ENCODE results near the gene SH2D7.

The SH2D7 gene

DNA sequence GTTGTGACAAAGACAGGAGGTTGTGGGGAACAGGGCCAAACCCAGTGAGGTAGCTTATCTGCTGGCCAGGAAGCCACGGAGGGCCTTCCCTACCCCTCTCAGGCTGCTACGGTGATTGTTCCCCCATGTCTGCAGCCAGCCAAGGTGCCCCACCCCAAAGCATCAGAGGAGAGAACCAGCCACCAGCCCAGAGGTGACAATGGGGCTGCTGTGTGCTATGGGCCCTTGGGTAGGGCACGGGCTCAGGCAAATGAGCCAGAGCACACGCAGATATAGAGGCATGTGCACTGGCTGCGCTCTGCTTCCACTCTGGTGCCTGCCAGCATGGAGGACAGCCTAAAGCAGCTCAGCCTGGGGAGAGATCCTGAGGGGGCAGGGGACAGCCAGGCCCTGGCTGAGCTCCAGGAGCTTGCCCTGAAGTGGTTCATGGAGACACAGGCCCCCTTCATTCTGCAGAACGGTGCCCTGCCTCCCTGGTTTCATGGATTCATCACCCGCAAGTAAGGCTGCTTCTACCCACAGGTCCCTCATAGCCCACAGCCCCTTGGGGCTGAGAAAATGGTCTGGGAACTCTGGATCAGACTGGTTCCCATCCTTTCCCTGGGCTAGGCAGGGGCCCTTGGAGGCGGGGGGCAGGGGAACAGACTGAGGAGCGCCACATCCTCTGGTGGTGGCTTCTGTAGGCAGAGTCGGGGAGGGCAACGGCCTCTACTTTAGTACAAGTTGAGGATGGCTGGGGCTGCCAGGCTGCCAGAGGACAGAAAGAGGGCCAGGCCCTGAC lies at the start of gene SH2D7:
SH2D7 (plus strand) TSS at position 301 of the 781 bp plus-strand sequence; CDS start at position 325, 24 bp downstream.
- no peak for DNase-seq (ENCODE audit: low read depth)

DNA sequence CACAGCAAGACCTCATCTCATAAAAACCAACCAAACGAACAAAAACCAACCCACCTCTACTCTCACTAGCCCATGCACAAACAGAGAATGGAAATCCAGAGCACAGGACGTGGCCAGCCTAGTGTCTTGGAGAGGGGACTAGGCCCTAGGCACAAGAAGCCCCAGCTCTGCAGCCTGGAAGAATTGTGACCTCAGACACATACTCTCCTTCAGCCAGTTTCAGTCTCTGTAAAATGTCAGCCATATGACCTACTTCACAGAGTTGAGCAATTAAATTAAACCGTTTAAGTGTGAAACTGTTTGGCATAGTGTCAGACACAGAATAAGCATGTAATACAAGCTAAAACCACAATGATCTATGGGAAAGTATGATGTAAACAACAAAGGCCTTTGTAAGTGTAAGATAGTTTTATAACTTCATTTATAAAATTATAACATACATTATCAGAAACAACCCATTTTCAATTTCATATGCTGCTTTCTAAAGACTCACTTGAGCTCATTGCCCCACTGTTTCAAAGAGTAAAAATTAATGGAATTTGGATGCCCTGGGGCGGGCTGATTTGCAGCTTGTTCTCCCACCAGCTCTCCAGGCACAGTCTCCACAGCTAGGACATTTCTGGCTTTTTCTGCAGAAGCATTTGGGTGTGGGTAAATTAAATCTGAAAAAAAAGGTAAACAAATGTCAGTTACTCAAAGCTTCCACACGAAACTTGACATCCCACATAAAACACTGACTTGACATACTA lies 47.8 kb upstream of the SH2D7 start:
- DNase-seq (ENCODE audit: low read depth), result no peak

DNA sequence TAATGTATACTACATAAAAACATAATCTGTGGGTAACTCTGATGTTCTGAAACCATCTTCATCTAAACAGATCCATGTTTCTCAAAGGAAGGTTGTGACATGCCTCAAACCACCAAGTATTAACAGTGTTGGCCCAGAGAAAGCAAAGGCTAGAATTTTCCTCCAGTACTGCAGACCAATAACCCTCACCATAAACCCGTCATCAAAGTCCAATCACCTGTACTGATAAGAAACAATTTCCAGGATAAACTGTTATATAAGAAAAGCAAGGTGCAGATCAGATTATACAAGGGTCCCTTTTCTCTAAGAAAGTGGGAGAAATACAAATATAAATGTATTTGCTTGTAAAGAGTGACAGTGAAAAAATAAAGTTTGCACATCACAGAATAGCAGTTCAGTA lies 47.2 kb upstream of the SH2D7 start:
- DNase-seq (ENCODE audit: low read depth), result no peak

DNA sequence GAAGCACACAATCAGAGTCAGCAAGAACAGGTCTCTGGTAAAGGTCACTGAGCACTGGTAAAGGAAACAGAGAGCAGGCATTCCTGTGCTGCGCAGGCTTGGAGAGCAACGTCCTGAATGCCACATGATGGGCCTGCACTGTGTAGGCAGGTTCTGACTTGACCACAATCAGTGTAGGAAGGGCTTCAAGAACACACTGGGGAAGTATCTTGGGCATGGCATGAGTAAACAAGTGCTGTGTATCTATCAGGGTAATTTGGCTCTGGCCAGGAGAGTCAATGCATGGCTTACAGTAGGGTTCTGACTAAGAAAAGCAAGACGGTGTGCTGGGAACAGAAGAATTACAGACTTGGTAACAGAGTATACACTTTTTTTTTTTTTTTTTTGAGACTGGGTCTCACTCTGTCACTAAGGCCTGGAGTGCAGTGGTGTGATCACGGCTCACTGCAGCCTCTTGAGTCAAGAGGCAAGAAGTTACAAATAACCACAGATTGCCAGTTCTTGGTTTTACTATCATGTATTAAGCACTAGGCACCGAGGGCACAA lies 45.5 kb upstream of the SH2D7 start:
- no peak for DNase-seq (ENCODE audit: low read depth)

DNA sequence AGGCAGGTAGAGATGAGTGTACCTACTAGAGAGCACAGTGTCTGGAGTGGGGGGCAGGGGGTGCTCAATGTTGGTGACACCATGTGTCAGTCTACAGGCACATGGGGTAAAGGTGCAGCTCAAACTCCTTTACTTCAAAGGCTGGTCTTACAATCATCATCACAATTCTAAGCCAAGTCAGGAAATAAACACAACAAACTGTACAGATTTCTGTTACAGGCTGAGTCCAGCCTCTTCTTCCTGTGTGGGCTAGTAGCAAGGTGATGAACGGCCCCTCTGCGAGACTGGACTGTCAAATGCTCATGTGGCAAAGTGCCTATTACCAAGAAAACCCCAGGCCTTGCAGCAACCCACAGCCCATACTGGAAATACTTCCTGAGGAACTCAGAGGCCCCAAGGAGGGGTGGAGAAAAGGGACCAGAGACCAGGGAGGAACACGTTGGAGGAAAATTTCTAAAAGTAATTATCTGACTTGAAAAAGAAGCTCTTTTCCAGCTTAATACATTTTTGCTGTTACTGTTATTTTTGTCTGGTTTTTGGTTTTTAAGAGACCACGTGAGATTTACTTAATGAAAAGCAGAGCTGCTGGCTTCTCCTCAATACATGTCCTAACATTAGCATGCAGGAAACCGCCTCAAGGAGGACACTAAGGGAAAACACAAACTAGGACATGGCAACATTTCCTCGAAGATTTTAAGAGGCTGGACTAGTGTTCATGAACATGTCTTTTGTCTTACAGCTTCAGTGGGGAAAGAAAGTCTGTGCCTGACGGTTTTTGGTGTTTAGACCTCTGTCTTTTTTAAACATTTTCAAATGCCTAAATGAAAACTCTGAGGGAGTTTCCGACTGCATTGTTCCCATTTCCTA lies 44.4 kb upstream of the SH2D7 start:
- no peak for DNase-seq (ENCODE audit: low read depth)

DNA sequence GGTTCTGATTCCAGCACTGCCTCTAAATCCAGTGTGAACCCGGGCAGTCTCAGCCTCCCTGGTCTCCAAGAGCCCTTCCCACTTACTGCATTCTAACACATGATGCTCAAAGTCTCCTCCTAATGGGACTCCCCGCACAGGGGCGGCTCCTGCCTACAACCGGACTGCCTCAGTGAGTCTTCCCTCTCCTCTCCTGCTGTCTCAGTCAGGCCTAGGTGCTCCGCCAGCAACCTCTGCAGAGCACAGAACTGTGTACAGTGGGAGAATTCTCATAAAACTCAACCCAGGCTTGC lies 43.8 kb upstream of the SH2D7 start:
- DNase-seq (ENCODE audit: low read depth), result no peak

DNA sequence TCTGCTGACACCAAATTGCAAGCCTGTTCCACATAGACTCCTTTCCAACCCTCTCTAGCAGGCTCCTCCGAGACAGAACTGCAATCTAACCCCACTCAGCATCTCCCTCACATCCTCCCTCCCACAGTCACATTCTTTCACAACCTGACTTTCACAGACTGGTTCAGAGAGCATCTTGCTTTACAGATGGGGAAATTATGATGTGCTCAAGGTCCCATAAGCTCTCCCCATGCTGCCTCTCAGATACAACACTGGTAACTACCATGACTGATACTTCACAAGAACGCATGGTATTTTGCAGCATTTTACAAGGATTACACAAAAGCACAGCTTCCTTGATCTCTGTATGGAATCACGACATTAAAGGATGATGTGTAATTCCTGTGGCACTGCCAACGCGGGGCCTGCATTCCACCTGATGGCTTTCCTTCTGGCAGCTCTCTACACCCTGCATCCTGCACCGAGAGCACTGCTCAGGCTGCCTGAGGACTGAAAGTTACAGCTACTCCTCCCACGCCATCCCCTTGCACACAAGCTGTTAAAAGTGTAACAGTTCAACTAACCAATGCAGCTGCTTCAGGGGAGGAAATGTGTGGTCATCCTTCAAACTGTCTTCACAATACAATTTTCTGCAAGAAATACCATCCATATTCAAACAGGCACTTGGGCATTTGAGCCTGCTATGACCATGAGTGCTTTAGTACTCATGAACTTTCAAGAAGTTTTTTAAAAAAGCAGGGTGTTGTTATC lies 42.5 kb upstream of the SH2D7 start:
- DNase-seq (ENCODE audit: low read depth), result peak; percentile 88

DNA sequence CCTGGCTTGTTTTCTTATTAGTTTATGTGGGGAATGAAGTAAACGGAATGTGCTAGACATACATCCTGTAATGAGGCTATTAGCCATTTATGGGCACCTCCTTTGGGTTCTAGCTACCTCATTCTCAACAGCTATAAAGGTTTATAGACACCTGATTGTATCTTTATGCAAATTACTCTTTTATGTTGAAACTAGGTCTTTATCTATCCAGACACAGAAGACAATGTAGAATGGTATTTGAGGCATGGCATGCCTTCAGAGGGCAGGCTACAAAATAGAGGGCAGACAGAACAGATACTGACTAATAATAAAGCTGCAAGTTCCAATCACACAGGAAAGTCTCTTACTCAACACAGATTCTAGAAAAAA lies 41.9 kb upstream of the SH2D7 start:
- no peak for DNase-seq (ENCODE audit: low read depth)

DNA sequence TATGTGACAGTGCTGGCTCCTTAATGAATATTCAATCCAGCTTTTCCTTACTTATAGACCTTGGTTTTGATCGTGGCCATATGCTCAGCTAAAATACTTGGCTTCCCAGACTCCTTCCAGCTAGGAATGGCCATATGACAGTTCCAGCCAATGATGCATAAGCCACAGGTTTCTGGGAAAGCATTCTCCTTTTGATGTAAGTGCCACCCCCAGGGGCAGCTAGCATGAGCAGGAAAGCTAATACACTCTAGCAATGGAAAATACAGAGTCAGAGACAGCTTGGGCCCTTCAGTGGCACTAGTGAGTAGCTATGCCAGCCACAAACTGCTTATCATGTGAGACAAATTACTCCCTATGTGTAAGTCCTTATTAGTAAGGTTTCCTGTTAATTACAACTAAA lies 41.5 kb upstream of the SH2D7 start:
- DNase-seq (ENCODE audit: low read depth), result no peak

DNA sequence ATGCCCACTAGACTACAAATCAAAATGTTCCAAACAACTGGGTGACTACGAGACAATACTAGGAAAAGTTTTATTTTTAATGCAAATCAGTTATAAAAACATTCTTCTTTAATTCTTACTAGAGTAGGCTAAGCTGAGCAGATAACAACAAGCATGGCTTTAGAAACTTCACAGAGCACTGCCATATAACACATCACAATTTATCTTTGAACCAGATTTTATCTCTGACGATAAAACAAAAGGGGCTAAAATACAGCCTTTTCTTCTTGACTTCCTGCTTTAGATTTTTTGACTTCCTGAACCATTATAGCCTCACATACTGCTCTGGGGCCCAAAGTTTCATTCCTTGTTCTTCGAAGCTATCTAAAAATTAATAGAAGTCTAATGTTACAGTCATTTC lies 40.8 kb upstream of the SH2D7 start:
- DNase-seq (ENCODE audit: low read depth), result no peak

DNA sequence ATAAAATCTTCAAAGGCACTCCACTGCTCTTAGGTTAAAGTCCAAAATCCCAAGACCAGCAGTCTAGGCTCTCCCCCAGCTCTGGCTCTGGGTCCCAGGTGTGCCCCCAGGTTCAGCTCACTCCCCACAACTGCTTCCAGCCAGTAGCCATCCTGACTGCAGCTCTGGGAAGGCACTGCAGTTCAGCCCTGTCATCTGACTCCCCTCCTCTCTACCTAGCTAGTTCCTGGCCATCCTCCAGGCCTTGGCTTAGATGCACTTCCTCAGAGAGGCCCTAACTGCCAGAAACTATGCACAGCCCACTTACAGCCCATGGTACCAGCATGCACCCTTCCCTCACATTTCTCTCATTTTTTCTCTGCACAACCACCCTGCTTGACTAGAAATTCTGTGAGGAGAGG lies 40.4 kb upstream of the SH2D7 start:
- no peak for DNase-seq (ENCODE audit: low read depth)

DNA sequence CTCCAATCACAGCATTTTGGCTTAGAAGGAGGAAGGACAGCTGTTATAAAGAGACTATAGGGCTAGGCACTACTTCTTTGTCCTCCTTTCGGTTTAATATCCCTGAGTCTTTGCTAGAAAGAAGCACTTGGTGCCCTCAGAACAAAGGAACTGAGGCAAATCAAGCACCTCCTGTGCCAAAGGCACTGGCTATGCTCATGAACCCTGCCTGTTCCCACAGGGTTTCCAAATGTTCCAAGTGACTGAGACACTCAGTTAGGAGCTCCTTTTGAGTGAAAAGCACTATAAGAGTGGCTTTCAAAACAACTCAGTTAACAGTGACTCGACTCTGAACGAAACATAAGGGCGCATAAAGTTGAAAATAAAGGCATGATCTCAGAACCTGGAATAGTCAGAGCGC lies 39.8 kb upstream of the SH2D7 start:
- DNase-seq (ENCODE audit: low read depth), result no peak

DNA sequence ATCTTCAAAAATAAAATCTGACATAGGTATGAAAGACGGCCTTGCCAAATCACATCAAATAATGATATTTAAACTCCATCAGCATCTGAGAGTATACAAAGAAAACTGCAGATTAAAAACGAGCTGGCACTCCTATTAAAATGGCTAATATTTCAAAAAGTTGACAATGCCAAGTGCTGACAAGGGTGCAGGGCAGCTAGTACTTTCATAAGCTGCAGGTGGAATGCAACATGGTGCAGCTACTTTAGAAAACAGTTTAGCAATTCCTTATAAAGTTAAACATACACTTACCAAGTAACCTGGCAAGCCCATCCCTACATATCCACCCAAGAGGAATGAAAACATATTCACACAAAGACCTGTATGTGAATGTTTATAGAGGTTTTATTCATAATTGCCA lies 37.8 kb upstream of the SH2D7 start:
- DNase-seq (ENCODE audit: low read depth), result no peak

DNA sequence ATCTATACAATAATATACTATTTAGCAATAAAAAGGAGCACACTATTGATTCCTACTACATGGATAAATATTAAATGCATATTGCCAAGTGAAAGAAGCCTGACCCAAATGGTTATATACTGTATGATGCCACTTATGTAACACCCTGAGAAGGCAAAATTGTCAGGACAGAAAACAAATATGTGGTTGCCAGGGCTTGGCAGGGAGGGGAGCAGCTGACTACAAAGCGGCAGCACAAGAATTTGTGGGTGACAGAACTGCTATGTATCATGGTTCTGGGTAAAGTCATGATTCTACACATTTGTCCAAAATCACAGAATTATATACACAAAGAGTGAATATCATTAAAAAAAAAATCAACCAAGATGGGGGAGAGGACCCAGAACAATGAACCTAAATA lies 37.4 kb upstream of the SH2D7 start:
- no peak for DNase-seq (ENCODE audit: low read depth)

DNA sequence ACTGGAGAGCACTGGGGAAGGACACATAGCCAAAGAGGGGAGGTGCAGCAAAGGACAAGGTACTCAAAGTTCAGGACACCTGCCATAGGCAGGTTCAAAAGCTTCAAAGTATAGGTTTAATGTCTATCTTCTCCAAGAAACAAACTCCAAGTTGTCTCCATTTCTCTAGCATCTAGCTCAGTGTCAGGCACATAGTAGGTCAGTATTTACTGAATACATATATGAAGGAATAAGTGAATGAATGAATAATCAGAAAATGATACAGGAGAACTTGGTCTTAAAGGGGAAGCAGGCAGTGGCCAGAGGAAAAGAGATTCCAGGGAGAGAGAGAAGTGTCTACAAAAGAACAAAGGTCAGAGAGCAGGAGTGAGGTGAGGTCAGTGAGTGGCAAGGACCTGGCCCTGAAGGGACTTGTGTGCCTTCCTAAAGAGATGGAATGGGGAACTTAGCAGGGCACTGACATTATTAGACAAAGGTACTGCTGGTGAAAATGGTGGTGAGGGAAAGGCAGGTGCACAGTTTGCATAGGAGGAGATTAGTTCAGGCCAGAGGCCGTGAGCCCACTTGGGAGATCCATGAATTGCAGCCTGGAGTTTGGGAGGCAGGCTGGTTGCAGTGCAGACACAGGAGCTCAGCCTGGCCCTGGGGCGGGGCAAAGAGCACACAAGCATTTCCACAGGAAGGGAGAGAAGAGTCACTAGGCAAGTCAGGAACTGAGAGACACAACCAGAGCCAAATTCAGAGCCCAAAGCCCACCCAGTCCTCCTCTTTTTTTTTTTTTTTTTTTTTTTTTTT lies 36.2 kb upstream of the SH2D7 start:
- DNase-seq (ENCODE audit: low read depth), result no peak

DNA sequence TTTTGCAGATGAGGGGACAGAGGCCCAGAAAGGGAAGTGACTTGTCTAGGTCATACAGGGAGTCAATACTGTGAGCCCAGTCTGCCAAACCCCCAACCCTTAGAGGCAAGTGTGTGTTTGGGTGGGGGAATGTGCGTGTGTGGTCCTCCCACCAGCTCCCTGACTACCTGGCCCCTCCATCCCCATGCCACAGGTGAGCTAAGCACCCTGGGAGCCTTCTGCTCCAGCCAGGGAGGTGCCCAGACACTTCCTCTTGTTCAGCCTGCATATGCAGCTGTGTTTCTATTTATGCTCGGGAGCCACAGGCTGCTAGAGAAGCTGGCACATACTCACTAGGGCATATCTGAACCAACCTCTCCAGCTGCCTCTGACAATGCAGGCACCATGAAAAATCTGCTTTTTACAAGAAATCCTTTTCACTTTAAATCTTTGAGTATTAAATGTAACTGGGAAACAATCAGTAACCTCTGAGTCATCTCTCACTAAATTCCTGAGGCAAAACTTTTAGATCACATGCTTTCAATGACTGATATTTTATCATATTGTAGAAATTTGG lies 35.6 kb upstream of the SH2D7 start:
- no peak for DNase-seq (ENCODE audit: low read depth)

DNA sequence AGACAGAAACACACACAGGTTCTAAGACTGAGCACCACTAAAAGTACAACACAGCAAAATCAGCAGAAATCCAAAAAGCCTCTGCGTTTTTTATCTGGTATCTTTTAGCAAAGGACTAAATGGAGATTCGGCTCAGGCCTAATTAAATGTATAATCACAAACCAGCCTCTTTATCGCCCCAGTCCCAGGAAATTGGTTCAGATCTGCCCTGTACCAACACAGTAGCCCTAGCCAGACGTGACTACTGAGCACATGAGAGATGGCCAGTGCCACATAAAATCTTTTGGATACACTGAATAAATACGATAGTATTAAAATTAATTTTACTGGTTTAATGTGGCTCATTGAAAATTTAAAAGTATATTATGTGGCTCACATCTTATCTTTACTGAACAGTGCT lies 34.6 kb upstream of the SH2D7 start:
- no peak for DNase-seq (ENCODE audit: low read depth)

DNA sequence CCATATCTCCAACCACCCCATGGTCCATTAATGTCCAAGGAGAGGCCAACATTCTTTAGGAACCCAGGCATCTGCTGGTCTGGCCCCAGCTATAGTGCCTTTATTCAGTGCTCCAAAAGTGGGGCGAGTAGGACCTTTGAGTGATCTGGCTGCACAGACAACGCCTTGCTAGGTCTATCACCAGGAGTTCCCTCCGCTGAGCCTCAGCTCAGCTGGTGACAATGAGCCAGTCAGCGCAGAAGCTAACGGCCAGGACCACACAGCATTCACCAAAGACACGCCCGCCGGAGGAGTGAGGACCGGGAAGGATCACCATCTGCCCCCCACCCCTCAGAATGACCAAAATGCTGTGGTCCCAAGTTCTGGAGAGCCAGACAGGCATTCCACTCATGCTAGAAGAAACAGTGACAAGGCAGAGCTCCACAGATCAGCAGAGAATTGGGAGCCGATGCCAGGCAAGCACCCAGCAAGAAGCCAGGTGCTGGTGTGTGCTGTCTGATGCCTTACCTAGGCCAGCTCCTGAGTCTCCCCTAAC lies 33.9 kb upstream of the SH2D7 start:
- no peak for DNase-seq (ENCODE audit: low read depth)

DNA sequence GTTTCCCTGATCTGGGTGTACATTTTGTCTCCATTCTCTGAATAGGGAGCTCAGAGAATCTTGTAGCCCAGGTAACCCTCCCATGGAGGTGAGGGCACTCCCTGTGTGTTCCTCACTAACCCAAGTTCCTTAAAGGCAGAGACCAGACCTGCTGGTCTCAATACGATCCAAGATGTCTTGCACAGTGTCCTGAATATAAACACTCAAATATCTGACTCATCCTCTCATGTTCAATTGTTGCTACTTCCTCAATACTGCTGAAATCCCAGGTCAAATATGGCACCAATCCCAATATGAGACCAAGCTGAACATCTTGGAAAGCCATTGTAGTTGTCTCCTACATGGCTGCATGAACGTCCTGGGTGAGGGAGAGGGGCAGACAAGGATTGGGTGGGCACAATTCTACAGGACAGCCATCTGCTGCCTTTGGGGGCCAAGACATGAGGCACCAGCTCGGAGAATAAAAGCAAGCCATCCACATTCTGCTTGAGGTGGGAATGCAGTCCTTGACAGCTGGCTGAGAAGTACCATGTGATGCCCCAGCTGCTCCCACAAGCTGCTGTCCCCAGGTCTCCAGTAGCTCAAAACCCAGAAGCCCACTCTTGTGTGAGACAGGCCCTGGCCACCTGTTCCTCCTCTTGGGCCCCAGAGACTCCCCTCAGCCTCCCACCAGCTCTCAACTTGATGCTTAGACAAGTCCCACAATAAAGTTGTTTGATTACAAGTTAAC lies 33.1 kb upstream of the SH2D7 start:
- no peak for DNase-seq (ENCODE audit: low read depth)

DNA sequence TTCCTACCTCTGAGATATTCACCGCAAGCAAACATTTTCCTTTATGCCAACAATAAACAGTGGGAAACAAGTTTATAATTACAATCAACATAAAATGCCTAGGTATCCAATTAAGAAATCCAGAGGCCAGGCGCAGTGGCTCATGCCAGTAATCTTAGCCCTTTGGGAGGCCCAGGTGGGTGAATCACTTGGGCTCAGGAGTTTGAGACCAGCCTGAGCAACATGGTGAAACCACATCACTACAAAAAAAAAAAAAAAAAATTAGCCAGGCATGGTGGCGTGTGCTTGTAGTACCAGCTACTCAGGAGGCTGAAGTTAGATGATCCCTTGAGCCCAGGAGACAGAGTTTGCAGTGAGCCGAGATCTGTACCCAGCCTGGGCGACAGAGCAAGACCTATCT lies 32.1 kb upstream of the SH2D7 start:
- DNase-seq (ENCODE audit: low read depth), result no peak

Measured in GM04504 (cell line).